CD4-positive, alpha-beta memory T cell (primary cell): Measurements from ENCODE around the gene IFI27. TPM values are rescaled to one million over a fixed set of nuclear protein-coding genes. Genes with fewer than 3 reads are reported as not detected.
A peak's percentile ranks its signal among the peaks of the same experiment; 100 is the strongest.

ENCODE experiments used
- CTCF ChIA-PET: fragments of 350-600 bp; sonication (Branson Sonifier 250); formaldehyde crosslinking; loops from one replicate; lab custom pipeline; 2021; ENCODE audit warnings: inconsistent platforms; ENCODE audit not compliant: partially characterized antibody; lab: Charles Lee
- POLR2A ChIA-PET: fragments of 350-600 bp; sonication (Branson Sonifier 250); formaldehyde crosslinking; loops from one replicate; lab custom pipeline; 2021; ENCODE audit not compliant: partially characterized antibody; lab: Charles Lee
- DNase-seq, 5 donors: peaks; one replicate each; pipeline versions ENCODE4 v3.0.0 to v3.0.0-alpha.2; 2020 to 2022; ENCODE audit warnings: mixed read lengths in 1 of 5
- H3K27ac ChIP-seq: one replicate; pipeline ENCODE4 v1.7.0; 2013; ENCODE audit warnings: low read depth, low read length
- H3K27me3 ChIP-seq: 2 replicates; pipeline ENCODE4 v1.7.0; 2013; ENCODE audit warnings: mild to moderate bottlenecking, low read length, moderate library complexity; ENCODE audit not compliant: insufficient read depth
- H3K36me3 ChIP-seq: 2 replicates; pipeline ENCODE4 v1.7.0; 2013; ENCODE audit warnings: mild to moderate bottlenecking, low read length, moderate library complexity; ENCODE audit not compliant: insufficient read depth
- H3K4me1 ChIP-seq: 2 replicates; pipeline ENCODE4 v1.7.0; 2013; ENCODE audit warnings: mild to moderate bottlenecking, low read length, moderate library complexity; ENCODE audit not compliant: insufficient read depth
- H3K4me3 ChIP-seq, 2 donors: one replicate each; pipeline ENCODE4 v1.7.0; 2013; ENCODE audit warnings: low read length in 2 of 2, mild to moderate bottlenecking in 1 of 2
- H3K9me3 ChIP-seq, 2 donors: one replicate each; pipeline ENCODE4 v1.7.0; 2013; ENCODE audit warnings: low read length in 2 of 2, control low read depth in 1 of 2; ENCODE audit not compliant: control insufficient read depth in 1 of 2
- H3K27ac Mint-ChIP-seq, 7 donors: one replicate each; pipeline ENCODE4 v1.8.0; 2020 to 2021; ENCODE audit warnings: mixed read lengths in 7 of 7, mild to moderate bottlenecking in 6 of 7, inconsistent platforms in 3 of 7, moderate library complexity in 3 of 7
- H3K27me3 Mint-ChIP-seq, 2 donors: one replicate each; pipeline ENCODE4 v1.8.0; 2020 to 2021; ENCODE audit warnings: mixed read lengths in 2 of 2
- H3K36me3 Mint-ChIP-seq, 2 donors: one replicate each; pipeline ENCODE4 v1.8.0; 2020 to 2021; ENCODE audit warnings: mixed read lengths in 2 of 2, inconsistent platforms in 1 of 2, mild to moderate bottlenecking in 1 of 2
- H3K4me1 Mint-ChIP-seq, 4 donors: one replicate each; pipeline ENCODE4 v1.8.0; 2020 to 2021; ENCODE audit warnings: mixed read lengths in 4 of 4, mild to moderate bottlenecking in 1 of 4
- H3K4me3 Mint-ChIP-seq, 8 donors: one replicate each; pipeline ENCODE4 v1.8.0; 2020 to 2021; ENCODE audit warnings: mixed read lengths in 8 of 8, mild to moderate bottlenecking in 7 of 8, moderate library complexity in 6 of 8, inconsistent platforms in 3 of 8
- H3K9me3 Mint-ChIP-seq, 8 donors: one replicate each; pipeline ENCODE4 v1.8.0; 2020 to 2021; ENCODE audit warnings: mixed read lengths in 8 of 8, mild to moderate bottlenecking in 5 of 8, inconsistent platforms in 3 of 8, moderate library complexity in 1 of 8
- intact Hi-C: fragments of 100-400 bp; cut with micrococcal nuclease; formaldehyde crosslinking; loops from one replicate; pipeline ENCODE4 v1.15.1; 2023
- polyA plus RNA-seq, 2 donors: library from polyadenylated mRNA; unstranded; fragments of 300-500 nt; fragmentation: Illumina TruSeq; gene quantifications; one replicate each; pipeline ENCODE4 v1.2.3, GENCODE V29; 2021
- total RNA-seq, 2 experiments: library from RNA; stranded (reverse); gene quantifications; one replicate each; pipeline ENCODE4 v1.2.3, GENCODE V29; 2021

IFI27 gene
- total and polyA plus RNA-seq, 4 experiments from 2014 or later: 0.87 to 24.0 (median 8.7) TPM

DNA sequence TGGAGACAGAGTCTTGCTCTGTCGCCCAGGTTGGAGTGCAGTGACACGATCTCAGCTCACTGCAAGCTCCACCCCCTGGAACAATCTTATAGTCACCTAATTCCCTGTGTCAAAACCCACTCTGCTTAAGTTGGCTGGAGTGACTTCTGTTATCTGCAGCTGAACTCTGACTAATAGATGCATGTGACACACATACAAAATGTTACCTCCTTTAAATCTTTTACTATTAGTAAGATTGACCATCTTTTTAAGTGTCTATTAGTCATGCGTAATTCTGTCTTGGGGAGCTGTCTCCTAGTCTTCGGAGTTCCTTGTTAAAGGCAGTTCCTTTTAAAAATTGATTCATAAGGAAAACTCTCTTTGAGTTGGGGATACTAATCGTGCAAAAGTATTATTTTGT, 22.0 kb upstream of the IFI27 start:
- intact Hi-C loops: no loop called here
- H3K9me3 ChIP-seq: no peaks in the 10 kb centered on the region
- H3K27me3 Mint-ChIP-seq: no peaks in the 10 kb centered on the region
- POLR2A ChIA-PET: no interaction called here
- H3K27ac ChIP-seq: no peak overlapping the region
- H3K36me3 ChIP-seq: no peaks in the 10 kb centered on the region
- no peaks in the 10 kb centered on the region for H3K36me3 Mint-ChIP-seq
- no peaks in the 10 kb centered on the region for H3K4me1 ChIP-seq
- H3K4me3 Mint-ChIP-seq: no peak overlapping the region
- no peak overlapping the region for H3K27ac Mint-ChIP-seq
- no peak for DNase-seq
- H3K9me3 Mint-ChIP-seq: no peaks in the 10 kb centered on the region
- H3K4me3 ChIP-seq: no peak overlapping the region
- CTCF ChIA-PET: no interaction called here
- H3K4me1 Mint-ChIP-seq: no peaks in the 10 kb centered on the region
- H3K27me3 ChIP-seq: no peaks in the 10 kb centered on the region

DNA sequence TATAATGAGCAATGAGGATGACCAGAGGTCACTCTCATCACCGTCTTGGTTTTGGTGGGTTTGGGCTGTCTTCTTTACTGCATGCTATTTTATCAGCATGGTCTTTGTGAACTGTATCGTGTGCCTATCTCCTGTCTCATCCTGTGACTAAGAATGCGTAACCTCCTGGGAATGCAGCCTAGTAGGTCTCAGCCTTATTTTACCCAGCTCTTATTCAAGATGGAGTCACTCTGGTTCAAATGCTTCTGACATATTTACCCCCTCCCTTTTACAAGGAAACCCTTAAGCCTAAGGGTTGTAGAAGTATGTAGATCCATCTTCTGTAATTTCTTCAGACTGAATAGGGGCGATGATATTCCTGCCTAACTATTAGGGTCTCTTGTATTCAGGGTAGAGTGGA, 21.1 kb upstream of the IFI27 start:
- intact Hi-C loops: no loop called here
- Histone ChIP-seq H3K27ac (no peak overlapping the region), H3K36me3 (no peaks in the 10 kb centered on the region), H3K27me3 (no peaks in the 10 kb centered on the region), H3K9me3 (no peaks in the 10 kb centered on the region), H3K4me3 (no peak overlapping the region), H3K4me1 (no peaks in the 10 kb centered on the region)
- ChIA-PET POLR2A (no interaction called here), CTCF (no interaction called here)
- H3K9me3 Mint-ChIP-seq: no peaks in the 10 kb centered on the region
- no peaks in the 10 kb centered on the region for H3K4me1 Mint-ChIP-seq
- no peak overlapping the region for H3K27ac Mint-ChIP-seq
- no peak overlapping the region for H3K4me3 Mint-ChIP-seq
- no peaks in the 10 kb centered on the region for H3K27me3 Mint-ChIP-seq
- DNase-seq: no peak
- no peaks in the 10 kb centered on the region for H3K36me3 Mint-ChIP-seq

DNA sequence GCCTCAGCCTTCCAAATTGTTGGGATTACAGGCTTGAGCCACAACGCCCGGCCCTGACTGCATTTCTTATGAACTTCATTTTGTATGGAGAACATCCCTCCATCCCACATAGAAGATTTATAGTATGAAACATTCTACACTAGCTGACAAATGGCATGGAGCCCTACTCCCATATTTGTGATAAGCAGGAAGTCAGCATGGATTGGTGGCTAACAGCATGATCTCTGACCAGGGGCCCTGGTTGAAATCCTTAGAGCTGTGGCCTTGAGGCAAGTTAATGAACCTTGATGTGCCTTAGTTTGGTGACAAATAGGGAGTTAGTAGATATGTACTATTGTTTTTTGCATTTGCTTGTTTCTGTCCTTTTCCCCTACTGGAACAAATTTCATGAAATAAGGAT, 17.1 kb upstream of the IFI27 start:
- Histone ChIP-seq H3K27ac (no peak overlapping the region), H3K9me3 (no peaks in the 10 kb centered on the region), H3K4me1 (no peaks in the 10 kb centered on the region), H3K4me3 (no peak overlapping the region), H3K27me3 (no peaks in the 10 kb centered on the region), H3K36me3 (no peaks in the 10 kb centered on the region)
- no peak overlapping the region for H3K4me3 Mint-ChIP-seq
- no peaks in the 10 kb centered on the region for H3K4me1 Mint-ChIP-seq
- H3K27ac Mint-ChIP-seq: no peak overlapping the region
- no peaks in the 10 kb centered on the region for H3K27me3 Mint-ChIP-seq
- no peaks in the 10 kb centered on the region for H3K36me3 Mint-ChIP-seq
- intact Hi-C loops: no loop called here
- ChIA-PET CTCF (interaction anchor here (0.8 kb wide), 1 partner anchor 13 kb away, joined by 3 read pairs; the partner anchor contains the start of genes DDX24 and IFI27L1), POLR2A (interaction anchor here (0.6 kb wide), 1 partner anchor 65 kb away, joined by 3 read pairs; no protein-coding TSS in a partner anchor)
- no peak for DNase-seq
- no peaks in the 10 kb centered on the region for H3K9me3 Mint-ChIP-seq

DNA sequence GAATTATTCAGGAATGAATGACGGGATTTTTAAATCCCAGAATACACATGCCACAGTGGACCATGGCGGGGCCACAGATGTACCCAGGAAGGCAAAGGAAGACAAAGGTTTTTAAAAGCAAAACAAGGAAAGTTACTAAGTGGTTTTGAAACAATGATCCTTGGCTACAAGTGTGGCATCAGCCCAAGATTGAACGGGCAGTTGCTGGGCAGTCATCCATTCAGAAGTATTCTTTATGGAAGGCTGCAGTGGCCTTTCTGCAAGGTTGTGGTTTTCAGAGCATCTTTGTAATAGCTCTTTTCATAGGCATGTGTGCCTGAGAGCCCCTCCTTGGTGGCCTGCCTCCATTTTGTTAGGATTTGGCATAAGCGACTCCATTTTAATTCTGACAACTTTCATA, 13.4 kb upstream of the IFI27 start:
- H3K4me1 ChIP-seq: no peaks in the 10 kb centered on the region
- no peak for DNase-seq
- H3K27me3 ChIP-seq: no peaks in the 10 kb centered on the region
- CTCF ChIA-PET: interaction anchor here (1.1 kb wide), 1 partner anchor 40 kb away, joined by 3 read pairs; no protein-coding TSS in a partner anchor
- Mint-ChIP-seq H3K4me1 (no peaks in the 10 kb centered on the region), H3K27me3 (no peaks in the 10 kb centered on the region), H3K9me3 (no peaks in the 10 kb centered on the region), H3K4me3 (no peak overlapping the region), H3K36me3 (no peaks in the 10 kb centered on the region), H3K27ac (no peak overlapping the region)
- H3K27ac ChIP-seq: no peak overlapping the region
- no peaks in the 10 kb centered on the region for H3K36me3 ChIP-seq
- POLR2A ChIA-PET: interaction anchor here (1.1 kb wide), 1 partner anchor 29 kb away, joined by 3 read pairs; no protein-coding TSS in a partner anchor
- H3K4me3 ChIP-seq: no peak overlapping the region
- intact Hi-C loops: no loop called here
- H3K9me3 ChIP-seq: no peaks in the 10 kb centered on the region

DNA sequence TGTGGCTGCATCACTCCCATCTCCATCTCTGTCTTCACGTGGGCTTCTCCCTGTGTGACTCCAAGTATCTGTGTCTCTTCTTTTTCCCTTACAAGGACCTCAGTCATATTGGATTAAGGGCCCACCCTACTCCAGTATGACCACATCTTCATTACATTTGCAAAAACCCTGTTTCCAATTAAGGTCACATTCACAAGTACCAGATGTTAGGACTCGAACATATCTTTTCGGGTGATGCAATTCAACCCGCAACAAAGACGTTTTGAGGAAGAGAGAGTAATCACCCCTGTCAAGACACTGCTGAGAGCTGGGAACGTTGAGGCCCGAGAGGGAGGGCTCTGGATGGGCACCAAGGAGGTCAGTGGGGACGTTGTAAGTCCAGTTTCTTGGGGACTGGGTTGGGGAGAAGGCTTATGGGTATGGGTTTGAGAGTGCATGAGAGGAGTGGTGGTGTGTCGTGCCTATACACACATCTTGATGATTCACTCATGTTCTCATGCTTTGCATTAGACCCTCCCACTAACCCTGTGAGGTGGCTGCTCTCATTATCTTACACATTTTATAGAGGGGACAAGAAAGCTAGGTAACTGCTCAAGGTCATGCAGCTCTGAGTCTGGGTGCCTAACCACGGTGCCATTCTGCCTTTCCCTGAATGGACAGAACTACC, 12.1 kb upstream of the IFI27 start:
- DNase-seq: no peak
- no peaks in the 10 kb centered on the region for H3K9me3 ChIP-seq
- Mint-ChIP-seq H3K4me3 (no peak overlapping the region), H3K9me3 (no peaks in the 10 kb centered on the region), H3K27me3 (no peaks in the 10 kb centered on the region), H3K4me1 (no peaks in the 10 kb centered on the region), H3K27ac (peak overlapping the region in 1 of 7 donors; percentile 32), H3K36me3 (no peaks in the 10 kb centered on the region)
- ChIA-PET CTCF (no interaction called here), POLR2A (no interaction called here)
- intact Hi-C loops: no loop called here
- H3K27ac ChIP-seq: no peak overlapping the region
- no peaks in the 10 kb centered on the region for H3K4me1 ChIP-seq
- no peaks in the 10 kb centered on the region for H3K36me3 ChIP-seq
- no peaks in the 10 kb centered on the region for H3K27me3 ChIP-seq
- no peak overlapping the region for H3K4me3 ChIP-seq

DNA sequence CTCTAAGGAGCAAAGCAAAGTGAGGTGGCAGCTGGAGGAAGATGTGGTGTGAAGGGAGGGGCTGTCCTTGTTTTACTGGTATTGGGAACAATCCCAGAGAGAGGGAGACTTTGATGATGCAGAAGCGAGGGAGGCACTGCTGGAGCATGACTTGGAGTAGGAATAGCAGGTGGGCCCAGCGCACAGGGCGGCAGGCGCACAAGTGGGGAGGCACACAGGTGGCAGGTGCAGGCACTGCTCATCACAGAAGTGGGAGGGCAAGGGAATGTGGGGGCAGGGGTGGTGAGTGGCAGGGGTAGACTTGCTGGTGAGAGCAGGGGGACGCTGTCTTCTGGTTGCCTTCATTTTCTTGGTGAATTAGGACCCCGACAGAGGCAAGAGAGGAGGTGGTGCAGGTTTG, 11.5 kb upstream of the IFI27 start:
- POLR2A ChIA-PET: interaction anchor here (1.0 kb wide), 2 partner anchors 18 to 29 kb away, joined by 3 read pairs; partner anchors contain the start of genes DDX24 and IFI27L1
- no peaks in the 10 kb centered on the region for H3K9me3 Mint-ChIP-seq
- no peak for DNase-seq
- no peaks in the 10 kb centered on the region for H3K9me3 ChIP-seq
- no peak overlapping the region for H3K27ac ChIP-seq
- no peak overlapping the region for H3K4me3 ChIP-seq
- no peaks in the 10 kb centered on the region for H3K4me1 Mint-ChIP-seq
- no peak overlapping the region for H3K4me3 Mint-ChIP-seq
- no peaks in the 10 kb centered on the region for H3K36me3 Mint-ChIP-seq
- intact Hi-C loops: no loop called here
- no peaks in the 10 kb centered on the region for H3K4me1 ChIP-seq
- no peaks in the 10 kb centered on the region for H3K36me3 ChIP-seq
- H3K27ac Mint-ChIP-seq: peak overlapping the region in 2 of 7 donors; percentile 5 to 32
- H3K27me3 ChIP-seq: no peaks in the 10 kb centered on the region
- CTCF ChIA-PET: no interaction called here
- no peaks in the 10 kb centered on the region for H3K27me3 Mint-ChIP-seq

DNA sequence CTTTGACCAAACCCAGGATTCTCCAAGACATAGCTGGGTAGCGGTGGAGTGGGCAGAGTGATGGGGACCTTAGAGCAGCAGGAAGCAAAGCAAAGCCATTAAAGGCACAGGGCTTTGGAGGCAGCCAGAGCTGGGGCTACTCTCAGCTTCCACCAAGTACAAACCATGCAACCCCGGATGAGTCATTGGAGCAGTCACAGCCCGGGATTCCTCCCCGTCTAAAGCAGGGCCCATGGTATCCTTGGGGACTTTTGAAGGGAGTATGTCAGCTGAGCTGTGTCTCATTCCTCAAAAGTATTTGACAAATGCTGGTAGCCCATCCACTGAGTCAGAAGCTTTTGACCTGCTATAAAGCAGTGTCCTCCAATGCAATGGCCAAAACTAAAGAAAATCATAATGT, 9.7 kb upstream of the IFI27 start:
- POLR2A ChIA-PET: interaction anchor here (1.3 kb wide), 1 partner anchor 14 kb away, joined by 3 read pairs; no protein-coding TSS in a partner anchor
- intact Hi-C loops: no loop called here
- Mint-ChIP-seq H3K27me3 (no peaks in the 10 kb centered on the region), H3K9me3 (no peaks in the 10 kb centered on the region), H3K4me3 (no peak overlapping the region), H3K36me3 (no peaks in the 10 kb centered on the region), H3K27ac (no peak overlapping the region), H3K4me1 (no peaks in the 10 kb centered on the region)
- H3K36me3 ChIP-seq: no peaks in the 10 kb centered on the region
- no peaks in the 10 kb centered on the region for H3K4me1 ChIP-seq
- H3K4me3 ChIP-seq: no peak overlapping the region
- no peaks in the 10 kb centered on the region for H3K9me3 ChIP-seq
- no peak for DNase-seq
- CTCF ChIA-PET: no interaction called here
- no peak overlapping the region for H3K27ac ChIP-seq
- H3K27me3 ChIP-seq: no peaks in the 10 kb centered on the region
